Measurements from ENCODE around the gene TCF4. TPM values are rescaled to one million over a fixed set of nuclear protein-coding genes. Genes with fewer than 3 reads are reported as not detected.

TCF4 gene
- total and polyA plus RNA-seq, 2 of the 13 experiments (the other 11 are each of a cell fraction or from before 2014, with no cell fraction given), result not detected

- no peak overlapping the region for H3K27ac ChIP-seq (ENCODE audit: extremely low read length, insufficient read depth, low read length)
- H3K4me3 ChIP-seq (replicated peaks in 1 of 3; ENCODE audit: insufficient read depth in 1 of 3, low read depth in 2 of 3, low read length in 3 of 3), result no peak overlapping the region
- H3K4me1 ChIP-seq (ENCODE audit: insufficient read depth, low read length), result no peaks in the 10 kb centered on the region
- no peaks in the 10 kb centered on the region for H4K20me1 ChIP-seq (ENCODE audit: insufficient read depth, low read length)
- H3K4me2 ChIP-seq (ENCODE audit: low read depth, low read length), result no peak overlapping the region
- 0% methylated on average over 4 of the region's 4 CpGs for WGBS (ENCODE audit: low lambda C conversion rate)
- ATAC-seq, result no peak
- in situ Hi-C loops (cut with HindIII; ENCODE audit: extremely low pct_ligation_motif_present, low pct_unique_long_range_greater_than_20kb), result no loop called here
- no peaks in the 10 kb centered on the region for H3K36me3 ChIP-seq (replicated peaks in 1 of 2; ENCODE audit: control insufficient read depth in 1 of 2, insufficient read depth in 2 of 2, low read length in 2 of 2)
- CTCF ChIA-PET (ENCODE audit: low intra/inter-chr PET ratio, low total read pairs), result no interaction called here
- no peaks in the 10 kb centered on the region for H3K79me2 ChIP-seq (ENCODE audit: insufficient read depth, low read length)
- no peak for FAIRE-seq
- POLR2A ChIA-PET, result no interaction called here
- intact Hi-C loops (cut with micrococcal nuclease; ENCODE audit: unreplicated experiment), result no loop called here
- no peaks in the 10 kb centered on the region for H3K27me3 ChIP-seq (ENCODE audit: control insufficient read depth in 1 of 2, insufficient read depth in 2 of 2, low read length in 2 of 2)
- H3K9ac ChIP-seq (ENCODE audit: insufficient read depth, low read depth, low read length), result no peak overlapping the region
- DNase-seq (ENCODE audit: low spot score), result no peak
- BruUV-seq (replicated peaks), result no TSS peak
- TF ChIP-seq KLF6 (CRISPR knock-in tag; IDR thresholded peaks at IDR 0.05), result no peak
- TF ChIP-seq CBX5 (CRISPR knock-in tag; IDR thresholded peaks at IDR 0.05; ENCODE audit: borderline replicate concordance), result no peak
- TF ChIP-seq ZNF318 (CRISPR knock-in tag; IDR thresholded peaks at IDR 0.05), result no peak
- no peak for TF ChIP-seq YEATS2 (CRISPR knock-in tag; IDR thresholded peaks at IDR 0.05; ENCODE audit: borderline replicate concordance)
- no peaks in the 10 kb centered on the region for H3K9me3 ChIP-seq (ENCODE audit: low read length)
- no peak overlapping the region for H2AFZ ChIP-seq (ENCODE audit: low read length)
Observed at GRCh38 chr18:55355223-55355622, 232.8 kb downstream of the TCF4 start.

Data from HepG2 (cell line).